Activated effector memory CD4-positive, alpha-beta T cell treated with Interleukin-2 at 50 U/mL for 16 hours (primary cell): ENCODE results near the gene CARNS1.

Experiments used
- DNase-seq: peaks from one replicate; pipeline ENCODE4 v3.0.0-alpha.2; 2020

The CARNS1 gene

DNA sequence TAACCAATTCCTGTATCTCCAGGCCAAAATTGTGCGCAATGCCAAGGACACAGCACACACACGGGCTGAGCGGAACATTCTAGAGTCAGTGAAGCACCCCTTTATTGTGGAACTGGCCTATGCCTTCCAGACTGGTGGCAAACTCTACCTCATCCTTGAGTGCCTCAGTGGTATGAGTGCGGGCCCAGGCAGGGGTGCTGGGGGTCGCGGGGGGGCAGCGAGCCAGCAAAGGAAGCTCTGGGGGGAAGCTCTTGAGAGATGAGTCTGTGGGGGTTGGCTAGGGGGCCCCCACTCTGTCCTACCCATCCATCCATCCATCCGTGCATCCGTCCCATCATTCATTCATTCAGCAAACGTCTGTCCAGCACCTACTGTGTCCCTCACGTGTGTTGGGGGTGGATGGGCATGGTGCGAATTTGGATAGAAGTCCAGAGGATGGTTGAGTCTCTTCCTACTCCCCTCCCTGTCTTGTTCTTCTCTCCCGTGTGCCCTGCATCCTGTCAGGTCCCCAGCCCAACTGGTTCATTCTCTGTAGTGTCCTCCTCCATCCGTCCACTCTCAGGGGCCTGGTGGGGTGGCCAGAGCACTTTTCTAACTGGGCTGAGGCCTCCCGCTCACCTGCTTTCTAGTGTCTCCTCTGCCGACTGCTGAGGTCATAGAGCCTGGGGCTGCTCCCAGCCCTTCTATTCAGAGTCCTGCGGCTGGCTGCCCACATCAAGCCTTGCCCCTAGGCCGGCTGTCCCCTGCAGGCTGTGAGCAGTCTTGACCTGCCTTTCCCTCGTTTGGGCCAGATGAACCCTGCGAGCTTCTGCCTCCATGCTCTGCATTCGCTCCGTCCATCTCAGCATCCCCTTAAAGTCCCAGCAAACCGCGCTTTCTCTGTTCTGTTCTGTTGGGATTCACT is 16.1 kb downstream of the CARNS1 start:
- no peak for DNase-seq

DNA sequence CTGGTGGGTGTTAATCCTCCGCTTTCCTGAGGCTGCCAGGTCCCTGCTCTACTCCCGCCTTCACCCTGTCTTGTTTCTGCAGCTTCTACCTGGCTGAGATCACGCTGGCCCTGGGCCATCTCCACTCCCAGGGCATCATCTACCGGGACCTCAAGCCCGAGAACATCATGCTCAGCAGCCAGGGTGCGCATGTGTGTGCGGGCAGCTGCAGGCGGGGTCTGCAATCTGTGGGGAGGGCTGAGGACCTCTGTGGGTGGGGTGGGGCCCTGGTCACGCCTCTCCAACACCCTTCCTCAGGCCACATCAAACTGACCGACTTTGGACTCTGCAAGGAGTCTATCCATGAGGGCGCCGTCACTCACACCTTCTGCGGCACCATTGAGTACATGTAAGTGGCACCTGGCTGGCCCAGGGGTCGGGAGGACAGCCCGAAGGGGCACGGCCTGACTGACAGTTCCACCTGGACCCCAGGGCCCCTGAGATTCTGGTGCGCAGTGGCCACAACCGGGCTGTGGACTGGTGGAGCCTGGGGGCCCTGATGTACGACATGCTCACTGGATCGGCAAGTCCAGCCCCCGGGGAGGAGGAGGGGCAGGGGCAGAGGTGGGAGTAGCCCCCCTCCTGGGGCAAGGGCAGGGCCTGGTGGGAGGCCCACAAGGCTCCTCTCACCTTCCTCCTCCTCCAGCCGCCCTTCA is 17.3 kb downstream of the CARNS1 start:
- DNase-seq, result no peak

DNA sequence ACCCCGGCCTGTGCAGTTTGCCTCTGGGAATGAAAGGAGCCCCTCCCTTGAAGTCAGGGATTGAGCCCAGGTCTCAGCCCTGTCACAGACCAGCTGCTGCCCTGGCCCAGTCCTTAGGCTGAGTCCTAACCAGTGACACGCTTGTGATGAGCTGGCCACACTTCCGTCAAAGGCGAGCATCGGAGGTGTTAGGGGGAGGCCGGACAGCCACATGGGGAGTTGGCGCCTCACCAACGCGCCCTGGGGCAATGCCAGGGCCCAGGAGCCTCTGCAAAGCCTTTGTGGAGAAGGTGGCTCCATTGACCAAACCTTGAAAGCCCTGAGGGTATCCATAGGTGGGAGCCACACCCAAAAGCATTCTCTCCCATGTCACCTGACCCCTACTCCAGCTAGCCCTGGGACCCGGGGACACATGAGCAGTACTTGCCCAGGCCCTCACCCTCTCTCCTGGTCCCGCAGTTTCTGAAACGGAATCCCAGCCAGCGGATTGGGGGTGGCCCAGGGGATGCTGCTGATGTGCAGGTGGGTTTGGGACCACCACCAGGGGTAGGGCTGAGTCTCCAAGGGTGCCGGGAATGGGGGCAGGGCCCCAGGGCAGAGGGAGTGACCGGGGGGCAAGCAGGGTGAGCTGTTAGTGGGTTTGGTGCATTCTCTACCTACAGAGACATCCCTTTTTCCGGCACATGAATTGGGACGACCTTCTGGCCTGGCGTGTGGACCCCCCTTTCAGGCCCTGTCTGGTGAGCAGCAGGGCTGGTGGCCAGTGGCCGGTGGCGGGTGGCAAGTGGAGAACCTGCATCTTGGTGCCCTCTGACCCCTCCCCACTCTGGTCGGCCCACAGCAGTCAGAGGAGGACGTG is 18.3 kb downstream of the CARNS1 start:
- DNase-seq, result no peak

DNA sequence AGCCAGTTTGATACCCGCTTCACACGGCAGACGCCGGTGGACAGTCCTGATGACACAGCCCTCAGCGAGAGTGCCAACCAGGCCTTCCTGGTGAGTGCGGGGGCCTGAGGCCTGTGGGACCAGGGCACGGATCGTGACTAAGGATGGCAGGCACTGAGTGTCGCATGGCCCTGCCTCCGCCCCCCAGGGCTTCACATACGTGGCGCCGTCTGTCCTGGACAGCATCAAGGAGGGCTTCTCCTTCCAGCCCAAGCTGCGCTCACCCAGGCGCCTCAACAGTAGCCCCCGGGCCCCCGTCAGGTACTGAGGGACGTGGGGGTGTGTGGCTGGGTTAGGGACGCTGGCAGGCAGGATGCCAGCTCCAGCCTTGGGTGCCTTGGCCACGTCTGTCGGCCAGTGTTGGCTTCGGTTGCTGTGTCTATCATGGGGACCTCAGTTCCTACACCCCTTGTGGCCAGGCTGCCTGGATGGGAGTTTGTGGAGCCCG is 19.0 kb downstream of the CARNS1 start:
- DNase-seq, result no peak

DNA sequence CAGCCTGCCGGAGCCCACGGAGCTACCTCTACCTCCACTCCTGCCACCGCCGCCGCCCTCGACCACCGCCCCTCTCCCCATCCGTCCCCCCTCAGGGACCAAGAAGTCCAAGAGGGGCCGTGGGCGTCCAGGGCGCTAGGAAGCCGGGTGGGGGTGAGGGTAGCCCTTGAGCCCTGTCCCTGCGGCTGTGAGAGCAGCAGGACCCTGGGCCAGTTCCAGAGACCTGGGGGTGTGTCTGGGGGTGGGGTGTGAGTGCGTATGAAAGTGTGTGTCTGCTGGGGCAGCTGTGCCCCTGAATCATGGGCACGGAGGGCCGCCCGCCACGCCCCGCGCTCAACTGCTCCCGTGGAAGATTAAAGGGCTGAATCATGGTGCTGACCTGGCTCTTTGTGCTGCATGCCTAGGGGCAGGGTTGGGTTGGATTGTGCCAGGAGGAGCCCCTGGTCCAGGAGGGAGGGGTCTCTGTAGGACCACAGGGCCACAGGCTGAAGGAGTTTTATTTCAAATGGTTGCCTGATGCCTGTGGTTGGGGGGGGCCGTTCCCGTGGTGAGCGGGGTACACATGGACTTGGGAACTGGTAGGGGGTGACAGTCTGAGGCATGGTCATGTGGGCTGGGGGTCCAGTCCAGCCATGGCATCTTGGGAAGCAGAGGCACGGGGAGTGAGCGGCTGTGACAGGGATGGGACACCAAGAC is 19.7 kb downstream of the CARNS1 start:
- DNase-seq, result no peak

DNA sequence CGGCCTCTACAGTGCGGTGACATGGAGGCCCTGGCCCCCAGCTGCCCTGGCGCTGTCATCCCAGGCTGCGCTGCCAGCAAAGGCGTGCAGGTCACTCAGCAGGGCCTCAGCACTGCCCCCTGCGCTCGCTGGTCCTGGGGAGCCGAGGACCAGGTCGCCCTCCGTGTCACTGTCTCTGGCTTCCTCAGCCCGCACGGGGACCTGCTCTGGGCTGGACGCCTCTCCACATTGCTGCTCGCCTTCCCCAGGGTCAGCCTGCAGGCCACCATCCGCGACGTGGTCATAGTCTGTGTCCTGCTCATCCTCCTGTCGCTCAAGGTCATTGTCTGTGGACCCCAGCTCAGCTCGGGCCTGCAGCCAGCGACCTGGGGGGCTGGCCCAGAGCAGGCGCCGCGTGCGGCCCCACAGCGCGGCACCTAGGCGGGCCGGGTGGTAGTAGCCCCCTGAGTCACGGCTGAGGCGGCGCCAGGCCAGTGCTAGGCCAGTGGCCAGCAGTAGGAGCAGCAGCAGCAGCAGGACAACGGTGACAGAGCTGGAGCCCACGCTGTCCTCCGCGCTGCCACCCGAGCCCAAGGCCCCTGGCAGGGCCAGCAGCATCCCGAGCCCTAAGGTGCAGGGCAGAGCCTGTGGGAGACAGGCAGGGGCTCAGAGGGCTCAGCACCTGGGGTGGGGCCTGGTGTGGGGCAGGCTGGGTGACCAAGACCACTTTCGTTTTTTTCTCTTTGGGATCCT is 20.4 kb downstream of the CARNS1 start:
- no peak for DNase-seq

DNA sequence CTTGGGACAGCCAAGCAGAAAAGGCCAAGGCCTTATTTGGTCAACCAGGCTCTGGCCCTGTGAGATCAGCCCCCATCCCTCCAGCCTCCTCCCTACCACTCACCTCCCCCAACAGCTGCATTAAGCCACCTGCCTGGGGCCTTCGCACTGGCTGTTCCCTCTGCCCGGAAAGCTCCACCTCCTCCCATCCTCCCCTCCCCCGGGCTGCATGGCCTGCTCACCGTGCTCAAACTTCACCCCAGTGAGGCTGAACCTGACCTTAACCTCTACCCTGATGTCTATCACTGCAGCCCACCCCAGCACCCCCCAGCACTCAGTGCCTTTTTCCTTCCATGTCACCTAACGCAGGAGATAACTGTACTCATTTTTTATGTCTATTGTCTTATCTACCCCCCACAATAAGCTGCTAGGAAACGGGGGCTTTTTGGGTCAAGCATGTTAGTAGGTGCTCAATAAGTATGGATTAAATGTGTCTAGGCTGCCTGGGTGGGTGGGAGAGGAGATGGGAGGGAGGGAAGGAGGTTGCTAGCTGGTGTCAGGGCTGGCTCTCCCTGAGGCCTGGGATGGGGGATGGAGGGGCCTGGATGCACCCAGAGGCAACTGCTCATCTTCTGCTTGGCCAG is 21.1 kb downstream of the CARNS1 start:
- peak; percentile 55 for DNase-seq

DNA sequence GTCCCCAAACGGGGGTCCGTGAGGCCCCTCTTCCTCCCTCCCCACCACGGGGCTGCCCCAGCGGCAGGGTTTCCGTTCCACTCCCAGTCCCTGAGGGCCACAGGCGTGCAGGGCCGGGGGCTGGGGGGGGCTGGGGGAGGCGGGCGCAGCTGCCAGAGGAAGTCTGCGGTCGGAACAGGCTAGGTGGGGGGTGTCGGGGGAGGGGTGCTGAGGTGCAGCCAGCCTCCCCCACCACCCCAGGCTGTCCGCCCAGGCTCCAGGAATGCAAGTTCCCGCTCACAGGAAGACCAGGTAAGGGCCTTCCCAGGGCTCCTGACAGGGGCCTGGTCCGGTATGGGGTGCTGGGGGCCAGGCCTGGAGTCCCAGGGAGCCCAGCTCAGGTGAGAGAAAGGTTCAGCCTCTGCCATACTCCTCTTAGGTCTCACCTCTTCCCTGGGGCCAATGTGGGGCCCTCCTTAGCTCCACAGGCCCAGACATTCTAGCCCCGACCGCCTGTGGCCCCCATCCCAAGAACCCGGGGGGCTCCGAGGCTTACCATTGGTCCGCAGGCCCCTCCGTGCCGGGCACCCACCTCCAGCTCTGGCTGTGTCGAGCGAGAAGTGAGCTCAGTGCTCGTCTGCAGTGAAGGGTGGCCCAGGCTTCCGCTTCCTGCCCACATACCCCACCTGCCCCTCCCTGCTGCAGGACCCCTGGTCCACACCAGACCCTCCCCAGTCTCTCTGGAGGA is 21.8 kb downstream of the CARNS1 start, which contains the start of gene PTPRCAP:
PTPRCAP (minus strand) TSS at position 601 of the 727 bp plus-strand sequence; CDS start at position 538, 63 bp downstream.
- DNase-seq, result peak; percentile 81

DNA sequence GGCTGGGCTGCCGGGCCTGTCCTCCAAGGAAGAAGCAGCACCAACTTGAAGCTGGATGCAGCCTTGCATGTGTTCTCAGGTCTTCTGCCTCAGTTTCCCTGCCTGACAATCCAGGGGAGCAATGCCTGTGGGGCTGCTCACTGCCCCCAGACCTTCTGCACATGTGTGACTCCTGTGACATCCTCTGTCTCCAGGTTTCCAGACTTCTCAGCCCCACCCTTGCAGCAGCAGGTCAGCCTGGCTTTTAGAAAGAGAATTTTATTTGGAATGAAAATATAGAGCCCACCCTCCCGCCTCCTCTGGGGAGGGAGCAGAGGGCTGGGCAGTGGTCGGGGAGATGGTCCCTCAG is 22.3 kb downstream of the CARNS1 start:
- no peak for DNase-seq

DNA sequence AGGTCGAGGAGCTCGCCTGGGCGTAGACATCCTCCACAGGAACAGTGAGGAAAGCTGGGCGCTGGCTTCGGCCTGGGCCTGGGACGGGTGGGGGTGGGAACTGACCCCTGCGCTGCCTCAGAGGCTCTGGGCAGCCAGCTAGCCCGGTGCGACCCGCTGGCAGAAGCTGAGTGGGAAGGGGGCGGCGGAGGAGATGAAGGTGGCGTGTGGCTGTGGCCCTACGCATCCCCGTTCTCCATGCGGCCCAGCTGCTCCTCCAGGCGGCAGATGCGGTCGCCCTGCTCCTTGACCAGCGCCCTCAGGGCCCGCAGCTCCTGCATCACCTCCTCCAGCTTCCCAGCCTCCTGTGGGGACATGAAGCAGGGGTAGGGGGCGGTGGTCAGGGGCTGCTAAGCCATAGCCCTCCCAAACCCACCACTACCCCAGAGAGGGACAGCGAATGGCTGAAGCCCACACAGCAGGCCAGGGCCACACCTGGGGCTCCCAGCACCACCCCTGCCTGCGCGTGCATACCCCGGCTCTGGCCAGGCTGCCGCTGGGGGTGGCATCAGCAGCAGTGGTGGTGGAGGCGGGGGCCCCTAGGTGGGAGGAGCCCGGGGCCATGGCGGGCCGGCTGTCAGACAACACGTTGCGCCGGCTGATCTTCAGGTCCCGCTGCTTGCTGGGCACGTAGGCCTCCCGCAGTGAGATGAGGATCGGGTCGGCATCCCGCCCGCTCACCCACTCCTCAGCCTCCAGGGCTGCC is 22.9 kb downstream of the CARNS1 start:
- peak; percentile 72 for DNase-seq

DNA sequence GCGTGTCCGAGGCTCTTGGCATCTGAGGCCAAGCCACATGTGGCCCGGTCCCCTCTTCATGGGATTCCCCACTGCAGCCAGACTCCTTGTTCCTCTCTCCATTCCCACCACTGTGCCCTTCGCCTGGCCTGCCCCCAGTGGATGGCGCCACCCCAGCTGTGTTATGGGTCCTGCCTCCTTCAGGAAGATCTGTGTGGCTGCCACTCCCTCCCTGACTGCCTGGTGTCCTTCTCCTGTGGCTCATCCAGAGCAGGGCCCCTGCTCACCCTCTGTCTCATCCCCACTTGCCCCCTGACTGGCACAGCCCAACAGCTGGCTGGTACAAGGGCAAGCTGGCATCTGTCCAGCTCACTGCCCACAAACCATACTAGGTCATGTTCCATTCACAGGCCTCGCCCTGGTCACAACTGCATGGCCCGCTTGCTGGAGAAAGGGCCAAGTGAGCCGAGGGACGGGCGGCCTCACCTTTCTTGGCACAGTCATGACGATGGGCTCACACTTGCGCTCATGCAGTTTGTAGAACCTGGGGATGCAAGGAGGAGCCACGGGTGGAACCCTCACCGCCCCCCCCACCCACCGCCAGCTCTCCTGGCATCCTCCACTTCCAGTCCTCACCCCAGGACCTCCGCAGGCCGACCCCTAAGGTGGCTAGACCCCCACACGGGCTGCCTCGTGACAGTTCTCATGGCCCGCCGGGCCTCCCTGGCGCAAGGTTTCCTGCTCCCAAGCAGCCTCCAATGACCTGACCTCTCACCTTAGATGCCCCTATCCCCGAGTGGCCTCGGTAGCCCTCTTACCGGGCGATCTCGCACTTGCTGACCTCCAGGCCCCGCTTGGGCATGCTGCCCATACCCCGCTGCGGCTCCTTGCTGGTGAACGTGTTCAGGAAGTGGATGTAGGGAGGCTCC is 24.1 kb downstream of the CARNS1 start:
- no peak for DNase-seq

DNA sequence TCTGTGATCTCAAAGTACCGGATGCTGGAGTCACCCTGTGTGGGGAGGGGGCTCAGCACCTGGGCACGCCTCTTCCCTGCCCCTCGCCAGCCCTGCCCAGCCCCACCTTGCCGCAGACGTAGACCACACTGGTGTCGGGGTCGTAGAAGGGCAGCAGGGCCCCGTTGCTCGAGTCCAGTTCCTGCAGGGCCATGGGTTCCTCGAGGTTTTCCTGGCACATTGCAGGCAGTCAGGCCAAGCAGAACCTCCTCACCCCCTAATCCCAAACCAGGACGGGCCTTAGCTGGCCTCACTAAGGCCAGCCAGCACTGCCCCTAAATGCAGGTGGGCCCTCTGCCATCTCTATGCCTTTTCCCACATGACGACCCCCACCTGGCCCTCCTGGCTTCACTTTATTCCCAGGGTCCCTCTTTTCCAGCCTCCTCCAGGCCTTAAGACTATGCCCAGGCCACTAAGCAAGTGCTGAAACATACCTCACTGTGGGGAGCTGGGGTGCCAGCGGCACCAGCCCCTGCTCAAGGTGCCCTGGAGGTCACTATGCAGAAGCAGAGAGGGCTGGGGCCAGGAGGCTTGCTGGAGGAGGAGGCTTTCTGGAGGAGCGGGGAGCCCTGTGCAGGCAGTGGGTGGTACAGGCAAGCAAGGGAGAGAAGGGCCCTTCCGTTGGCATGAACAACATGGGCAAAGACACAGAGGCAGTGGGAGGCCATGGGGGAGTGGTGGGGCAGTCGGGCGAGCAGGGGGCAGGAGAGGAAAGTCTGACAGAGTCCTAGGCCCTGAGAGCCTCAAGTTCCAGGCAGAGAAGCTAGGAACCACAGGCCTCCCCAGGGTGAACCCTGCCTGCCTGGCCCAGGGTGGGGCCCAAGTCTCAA is 25.0 kb downstream of the CARNS1 start:
- no peak for DNase-seq

DNA sequence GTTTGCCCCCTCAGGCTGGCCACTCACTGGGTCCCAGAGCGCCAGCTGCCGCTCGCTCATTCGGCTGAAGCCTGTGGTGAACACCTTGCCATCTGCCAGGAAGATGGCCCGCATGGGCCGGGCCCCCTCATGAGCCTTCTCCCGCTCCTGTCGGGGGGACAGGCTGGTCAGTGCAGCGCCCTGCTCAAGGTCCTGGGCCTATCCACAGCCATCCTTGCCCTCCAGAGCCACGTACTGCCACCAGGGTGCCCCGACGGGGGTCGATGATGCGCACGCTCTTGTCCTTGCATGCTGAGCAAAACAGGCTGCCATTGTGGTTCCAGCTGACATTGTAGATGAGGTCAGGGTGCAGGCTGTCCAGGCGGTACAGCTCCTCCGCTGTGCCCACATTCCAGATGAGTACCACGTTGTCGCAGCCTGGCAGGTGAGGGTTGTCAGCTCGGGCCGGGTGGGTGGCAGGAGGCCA is 25.7 kb downstream of the CARNS1 start:
- no peak for DNase-seq

DNA sequence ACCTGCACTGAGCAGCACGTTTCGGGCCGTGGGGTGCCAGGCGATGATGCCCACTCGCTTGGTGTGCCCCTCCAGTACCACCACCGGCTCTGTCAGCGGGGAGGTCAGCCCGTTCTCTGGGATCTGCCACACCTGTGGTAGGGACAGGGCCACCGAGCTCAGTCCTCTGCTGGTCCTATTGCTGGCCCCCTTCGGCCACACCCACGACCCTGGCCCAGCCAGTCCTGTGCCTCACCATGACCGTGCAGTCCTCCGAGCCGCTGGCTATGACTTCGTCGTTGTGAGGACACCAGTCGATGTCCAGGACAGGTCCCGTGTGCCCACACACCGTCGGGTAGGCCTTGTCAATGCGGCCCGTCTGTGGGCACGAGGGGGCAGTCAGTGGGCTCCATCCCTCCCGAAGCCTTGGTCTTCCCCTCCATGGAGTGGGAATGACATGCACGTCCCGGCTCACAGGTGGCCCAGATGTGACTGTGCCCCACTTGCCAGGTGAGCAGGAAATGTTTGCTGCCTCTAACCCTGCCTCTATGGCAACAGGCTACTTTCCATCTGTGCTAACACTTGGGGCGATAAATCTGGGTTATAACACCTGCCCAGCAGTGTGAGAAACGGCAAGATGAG is 26.4 kb downstream of the CARNS1 start:
- no peak for DNase-seq

DNA sequence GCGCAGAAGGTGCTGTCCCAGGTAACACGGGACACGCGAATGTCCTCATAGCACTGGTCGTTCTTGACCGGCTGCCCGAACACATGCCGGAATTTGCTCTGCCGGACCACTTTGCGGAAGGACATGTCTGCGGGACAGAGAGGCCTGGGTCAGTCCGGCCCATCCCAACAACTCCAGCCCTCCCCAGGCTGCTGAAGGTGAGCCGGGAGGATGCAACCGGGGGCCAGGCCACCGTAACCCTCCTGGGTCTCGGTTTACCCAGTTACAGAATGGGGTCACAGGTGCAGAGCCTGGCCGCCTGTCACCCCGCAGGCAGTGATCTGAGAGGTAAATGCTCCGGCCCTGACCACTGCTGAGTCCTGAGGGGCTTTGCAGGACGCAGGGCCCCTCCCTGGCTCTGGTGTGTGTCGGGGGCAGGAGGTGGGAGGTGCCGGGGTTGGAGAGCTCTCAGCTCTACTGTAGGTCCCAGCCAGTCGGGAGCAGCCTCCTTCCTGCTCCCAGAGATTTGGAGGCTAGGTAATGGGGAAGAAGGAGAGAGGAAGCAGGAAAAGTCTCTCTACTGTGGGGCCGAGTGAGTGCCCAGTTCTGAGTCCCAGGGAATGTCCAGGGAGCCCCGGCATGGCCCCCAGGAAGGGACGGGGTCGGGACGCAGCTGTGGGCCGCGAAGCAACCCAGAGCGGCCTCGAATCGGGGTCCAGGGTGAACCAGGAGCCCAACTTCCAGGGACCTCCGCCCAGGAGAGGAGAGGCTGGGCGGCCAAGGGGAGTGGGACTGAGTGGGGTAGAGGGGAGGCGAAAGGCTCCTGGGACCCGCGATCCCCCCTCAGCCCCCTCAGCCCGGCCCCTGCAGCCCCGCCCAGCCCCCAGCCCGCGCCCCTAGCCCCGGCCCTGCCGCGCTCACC is 27.3 kb downstream of the CARNS1 start:
- no peak for DNase-seq

DNA sequence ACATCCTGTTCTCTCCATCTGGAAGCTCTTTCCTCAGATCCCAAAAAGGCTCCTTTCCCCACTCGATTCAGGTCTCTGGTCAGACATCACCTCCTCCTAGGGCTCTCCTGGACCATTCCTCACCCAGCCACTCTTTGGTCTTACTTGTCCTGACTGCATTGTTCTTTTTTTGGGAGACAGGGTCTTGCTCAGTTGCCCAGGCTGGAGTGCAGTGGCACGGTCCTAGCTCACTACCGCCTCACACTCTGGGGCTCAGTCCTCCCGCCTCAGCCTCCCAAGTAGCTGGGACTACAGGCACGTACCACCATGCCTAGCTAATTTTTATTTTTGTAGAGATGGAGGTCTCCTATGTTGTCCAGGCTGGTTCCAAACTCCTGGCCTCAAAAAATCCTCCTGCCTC is 30.0 kb downstream of the CARNS1 start:
- no peak for DNase-seq
